Subcutaneous abdominal adipose tissue (tissue), 5 donors: ENCODE results near the gene RNASEH2A.
A peak's percentile ranks its signal among the peaks of the same experiment; 100 is the strongest.
"Not testable (repeated sequence)": the region's sequence is repeated elsewhere in the genome, so short reads cannot be mapped to it uniquely, and the experiment has no call there.

Experiments used
- H3K27ac ChIP-seq: one replicate; pipeline ENCODE4 v1.7.0; 2013; ENCODE audit warnings: low read depth, mild to moderate bottlenecking, inconsistent platforms, low read length, moderate library complexity
- H3K27me3 ChIP-seq, 5 donors: one replicate each; pipeline ENCODE4 v1.7.0; 2013; ENCODE audit warnings: low read length in 5 of 5, inconsistent platforms in 1 of 5; ENCODE audit not compliant: control insufficient read depth in 5 of 5, insufficient read depth in 4 of 5
- H3K36me3 ChIP-seq, 5 donors: one replicate each; pipeline ENCODE4 v1.7.0; 2013; ENCODE audit warnings: low read length in 5 of 5; ENCODE audit not compliant: control insufficient read depth in 5 of 5, insufficient read depth in 5 of 5
- H3K4me1 ChIP-seq, 5 donors: one replicate each; pipeline ENCODE4 v1.7.0; 2013; ENCODE audit warnings: low read length in 5 of 5, mild to moderate bottlenecking in 3 of 5, moderate library complexity in 1 of 5; ENCODE audit not compliant: control insufficient read depth in 5 of 5, insufficient read depth in 5 of 5
- H3K4me3 ChIP-seq, 5 donors: one replicate each; pipeline ENCODE4 v1.7.0; 2013; ENCODE audit warnings: low read length in 5 of 5, low read depth in 1 of 5
- H3K9ac ChIP-seq, 5 donors: one replicate each; pipeline ENCODE4 v1.7.0; 2013; ENCODE audit warnings: low read length in 5 of 5, mild to moderate bottlenecking in 4 of 5, moderate library complexity in 3 of 5
- H3K9me3 ChIP-seq, 5 donors: one replicate each; pipeline ENCODE4 v1.7.0; 2013; ENCODE audit warnings: low read length in 5 of 5; ENCODE audit not compliant: control insufficient read depth in 5 of 5
- donor health status: healthy.
- donor health status: healthy.
- donor health status: healthy.
- donor health status: healthy.
- donor health status: healthy.

Gene RNASEH2A

GRCh38 chr19:12792853-12793289 is 13.5 kb upstream of the RNASEH2A start:
- Histone ChIP-seq H3K4me3 (peak overlapping the region; percentile 75 to 100 (median 98)), H3K9ac (peak overlapping the region; percentile 90 to 100 (median 100)), H3K4me1 (peaks cover 16 to 48% (median 39%) of the 10 kb centered on the region in 5 donors), H3K27ac (peak overlapping the region; percentile 100), H3K9me3 (no peaks in the 10 kb centered on the region), H3K27me3 (no peaks in the 10 kb centered on the region), H3K36me3 (peaks cover 0 to 9% (median 4%) of the 10 kb centered on the region in 5 donors)

GRCh38 chr19:12793290-12794195 is 12.8 kb upstream of the RNASEH2A start:
- Histone ChIP-seq H3K4me1 (peaks cover 13 to 41% (median 32%) of the 10 kb centered on the region in 5 donors), H3K27me3 (no peaks in the 10 kb centered on the region), H3K9me3 (no peaks in the 10 kb centered on the region), H3K9ac (peak overlapping the region; percentile 90 to 100 (median 100)), H3K36me3 (peaks cover 0 to 10% (median 4%) of the 10 kb centered on the region in 5 donors), H3K4me3 (peak overlapping the region; percentile 75 to 100 (median 98)), H3K27ac (peak overlapping the region; percentile 100)

- Histone ChIP-seq H3K36me3 (peaks cover 0 to 17% (median 6%) of the 10 kb centered on the region in 5 donors), H3K27ac (peak overlapping the region; percentile 100), H3K9ac (peak overlapping the region in 4 of 5 donors; percentile 51 to 100 (median 98)), H3K9me3 (no peaks in the 10 kb centered on the region), H3K4me1 (peaks cover 7 to 33% (median 24%) of the 10 kb centered on the region in 5 donors), H3K4me3 (peak overlapping the region; percentile 50 to 100 (median 95)), H3K27me3 (no peaks in the 10 kb centered on the region)
Measured at GRCh38 chr19:12794196-12794941, 12.0 kb upstream of the RNASEH2A start.

- H3K4me1 ChIP-seq, result peaks cover 7 to 32% (median 24%) of the 10 kb centered on the region in 5 donors
- H3K27ac ChIP-seq, result peak overlapping the region; percentile 100
- no peaks in the 10 kb centered on the region for H3K9me3 ChIP-seq
- H3K4me3 ChIP-seq, result peak overlapping the region in 1 of 5 donors; percentile 59
- no peak overlapping the region for H3K9ac ChIP-seq
- H3K27me3 ChIP-seq, result no peaks in the 10 kb centered on the region
- peaks cover 0 to 23% (median 11%) of the 10 kb centered on the region in 5 donors for H3K36me3 ChIP-seq
Measured at GRCh38 chr19:12794971-12795381, 11.4 kb upstream of the RNASEH2A start.

GRCh38 chr19:12796146-12797071 is 10.0 kb upstream of the RNASEH2A start:
- H3K4me1 ChIP-seq, result peaks cover 10 to 31% (median 27%) of the 10 kb centered on the region in 5 donors
- H3K36me3 ChIP-seq, result peaks cover 0 to 28% (median 15%) of the 10 kb centered on the region in 5 donors
- no peak overlapping the region for H3K9ac ChIP-seq
- H3K4me3 ChIP-seq, result peak overlapping the region in 4 of 5 donors; percentile 27 to 42 (median 32)
- no peaks in the 10 kb centered on the region for H3K27me3 ChIP-seq
- peak overlapping the region; percentile 50 for H3K27ac ChIP-seq
- H3K9me3 ChIP-seq, result no peaks in the 10 kb centered on the region

GRCh38 chr19:12797141-12797587 is 9.2 kb upstream of the RNASEH2A start:
- Histone ChIP-seq H3K27me3 (no peaks in the 10 kb centered on the region), H3K9me3 (no peaks in the 10 kb centered on the region), H3K9ac (no peak overlapping the region), H3K4me1 (peaks cover 10 to 39% (median 34%) of the 10 kb centered on the region in 5 donors), H3K27ac (no peak overlapping the region), H3K4me3 (no peak overlapping the region), H3K36me3 (peaks cover 0 to 28% (median 15%) of the 10 kb centered on the region in 5 donors)

GRCh38 chr19:12797607-12798006 is 8.8 kb upstream of the RNASEH2A start:
- not testable (repeated sequence) for H3K9ac ChIP-seq, H3K4me3 ChIP-seq, H3K27me3 ChIP-seq, H3K27ac ChIP-seq, H3K9me3 ChIP-seq
- H3K4me1 ChIP-seq, result peaks cover 10 to 43% (median 38%) of the 10 kb centered on the region in 5 donors
- H3K36me3 ChIP-seq, result peaks cover 0 to 28% (median 15%) of the 10 kb centered on the region in 5 donors

GRCh38 chr19:12799742-12800465 is 6.5 kb upstream of the RNASEH2A start:
- no peak overlapping the region for H3K27ac ChIP-seq
- H3K9ac ChIP-seq, result peak overlapping the region in 1 of 5 donors; percentile 94
- no peaks in the 10 kb centered on the region for H3K27me3 ChIP-seq

More at GRCh38 chr19:12799742-12800465, 6.5 kb upstream of the RNASEH2A start:
- peaks cover 0 to 28% (median 15%) of the 10 kb centered on the region in 5 donors for H3K36me3 ChIP-seq
- peaks cover 10 to 39% (median 35%) of the 10 kb centered on the region in 5 donors for H3K4me1 ChIP-seq
- no peaks in the 10 kb centered on the region for H3K9me3 ChIP-seq
- no peak overlapping the region for H3K4me3 ChIP-seq
